ENCODE measurements around the gene COQ10A. TPM values are rescaled to one million over a fixed set of nuclear protein-coding genes. Genes with fewer than 3 reads are reported as not detected.

COQ10A gene
- total and polyA plus RNA-seq, 10 of the 15 experiments (the other 5 are each of a cell fraction or from before 2014, with no cell fraction given), result 3.3 to 19.5 (median 6.9) TPM

DNA sequence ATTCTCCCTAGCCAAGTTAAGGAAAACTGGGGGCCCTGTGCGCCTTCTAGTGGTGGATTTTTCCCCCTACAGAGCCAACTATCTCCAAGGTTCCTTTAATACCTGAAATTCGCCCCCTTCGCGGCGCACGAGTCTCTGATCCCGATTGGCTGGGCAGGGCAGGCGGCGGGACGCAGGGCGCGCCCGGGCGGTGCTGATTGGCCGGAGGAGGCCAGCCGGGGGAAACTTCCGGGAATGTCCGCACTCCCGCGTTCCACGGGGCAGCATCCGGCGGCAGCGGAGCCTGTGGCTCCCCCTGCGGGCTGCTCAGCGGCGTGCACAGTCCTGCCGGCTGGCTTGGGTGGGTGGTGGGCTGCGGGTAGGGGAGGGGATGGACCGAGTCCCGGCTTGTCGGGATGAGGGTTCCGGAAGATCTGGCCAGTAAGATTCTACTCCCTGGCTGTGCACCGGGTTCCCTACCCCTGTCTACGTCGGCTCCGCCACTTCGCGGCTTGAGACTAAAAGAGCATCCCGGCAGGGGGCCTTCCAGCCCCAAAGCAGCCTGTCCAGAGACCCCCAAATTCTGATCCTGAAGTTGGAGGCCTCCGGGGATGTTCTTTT lies 42.5 kb upstream of the COQ10A start, which contains the start of gene NABP2 (continued):
- TF ChIP-seq EP300 (IDR thresholded peaks at IDR 0.05; ENCODE audit: borderline replicate concordance in 1 of 2, control insufficient read depth in 1 of 2, low read depth in 2 of 2, low read length in 2 of 2) (0 out of 4 replicates have a peak, but pooled peaks of 1 of the 2 experiments have one; percentile 7), MEF2B (IDR thresholded peaks at IDR 0.05; ENCODE audit: partially characterized antibody, poor library complexity, severe bottlenecking) (no peak), RUNX3 (IDR thresholded peaks at IDR 0.05; ENCODE audit: low read length) (0 out of 2 replicates have a peak, but pooled peaks have one; percentile 4), KLF5 (IDR thresholded peaks at IDR 0.05; ENCODE audit: partially characterized antibody) (peak; percentile 73), TCF3 (IDR thresholded peaks at IDR 0.05; ENCODE audit: borderline replicate concordance, insufficient read depth, low read depth, low read length) (no peak), ETV6 (conservative IDR thresholded peaks at IDR 0.05 in 1 of 2, IDR thresholded peaks at IDR 0.05 in 1 of 2; ENCODE audit: borderline replicate concordance in 1 of 2, low read depth in 1 of 2) (no peak), MYB (IDR thresholded peaks at IDR 0.05; ENCODE audit: borderline replicate concordance, low read depth, low read length) (no peak), ZNF274 (IDR thresholded peaks at IDR 0.05; ENCODE audit: insufficient read depth, insufficient read length) (no peak), RCOR1 (conservative IDR thresholded peaks at IDR 0.05; ENCODE audit: low read depth, low read length) (no peak), NRF1 (conservative IDR thresholded peaks at IDR 0.05; ENCODE audit: low read depth, low read length) (no peak), ASH2L (IDR thresholded peaks at IDR 0.05; ENCODE audit: borderline replicate concordance, low read depth) (no peak), MTA2 (IDR thresholded peaks at IDR 0.05; ENCODE audit: low read depth) (peak; percentile 31; the same call in 1 of the 2 replicates), ZSCAN29 (IDR thresholded peaks at IDR 0.05) (peak; percentile 96), RAD21 (IDR thresholded peaks at IDR 0.05; ENCODE audit: insufficient read depth, low read depth, low read length) (peak; percentile 49; the same call in 1 of the 2 replicates), POLR2AphosphoS5 (IDR thresholded peaks at IDR 0.05; ENCODE audit: low read length) (peak; percentile 29; the same call in 1 of the 2 replicates), NFYA (IDR thresholded peaks at IDR 0.05; ENCODE audit: borderline replicate concordance, low read depth, low read length) (no peak; the same call in 1 of the 2 replicates)
- TF ChIP-seq, protein P1, sequence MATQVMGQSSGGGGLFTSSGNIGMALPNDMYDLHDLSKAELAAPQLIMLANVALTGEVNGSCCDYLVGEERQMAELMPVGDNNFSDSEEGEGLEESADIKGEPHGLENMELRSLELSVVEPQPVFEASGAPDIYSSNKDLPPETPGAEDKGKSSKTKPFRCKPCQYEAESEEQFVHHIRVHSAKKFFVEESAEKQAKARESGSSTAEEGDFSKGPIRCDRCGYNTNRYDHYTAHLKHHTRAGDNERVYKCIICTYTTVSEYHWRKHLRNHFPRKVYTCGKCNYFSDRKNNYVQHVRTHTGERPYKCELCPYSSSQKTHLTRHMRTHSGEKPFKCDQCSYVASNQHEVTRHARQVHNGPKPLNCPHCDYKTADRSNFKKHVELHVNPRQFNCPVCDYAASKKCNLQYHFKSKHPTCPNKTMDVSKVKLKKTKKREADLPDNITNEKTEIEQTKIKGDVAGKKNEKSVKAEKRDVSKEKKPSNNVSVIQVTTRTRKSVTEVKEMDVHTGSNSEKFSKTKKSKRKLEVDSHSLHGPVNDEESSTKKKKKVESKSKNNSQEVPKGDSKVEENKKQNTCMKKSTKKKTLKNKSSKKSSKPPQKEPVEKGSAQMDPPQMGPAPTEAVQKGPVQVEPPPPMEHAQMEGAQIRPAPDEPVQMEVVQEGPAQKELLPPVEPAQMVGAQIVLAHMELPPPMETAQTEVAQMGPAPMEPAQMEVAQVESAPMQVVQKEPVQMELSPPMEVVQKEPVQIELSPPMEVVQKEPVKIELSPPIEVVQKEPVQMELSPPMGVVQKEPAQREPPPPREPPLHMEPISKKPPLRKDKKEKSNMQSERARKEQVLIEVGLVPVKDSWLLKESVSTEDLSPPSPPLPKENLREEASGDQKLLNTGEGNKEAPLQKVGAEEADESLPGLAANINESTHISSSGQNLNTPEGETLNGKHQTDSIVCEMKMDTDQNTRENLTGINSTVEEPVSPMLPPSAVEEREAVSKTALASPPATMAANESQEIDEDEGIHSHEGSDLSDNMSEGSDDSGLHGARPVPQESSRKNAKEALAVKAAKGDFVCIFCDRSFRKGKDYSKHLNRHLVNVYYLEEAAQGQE (IDR thresholded peaks at IDR 0.05; ENCODE audit: low read depth, low read length), result no peak
- TF ChIP-seq, protein P2, sequence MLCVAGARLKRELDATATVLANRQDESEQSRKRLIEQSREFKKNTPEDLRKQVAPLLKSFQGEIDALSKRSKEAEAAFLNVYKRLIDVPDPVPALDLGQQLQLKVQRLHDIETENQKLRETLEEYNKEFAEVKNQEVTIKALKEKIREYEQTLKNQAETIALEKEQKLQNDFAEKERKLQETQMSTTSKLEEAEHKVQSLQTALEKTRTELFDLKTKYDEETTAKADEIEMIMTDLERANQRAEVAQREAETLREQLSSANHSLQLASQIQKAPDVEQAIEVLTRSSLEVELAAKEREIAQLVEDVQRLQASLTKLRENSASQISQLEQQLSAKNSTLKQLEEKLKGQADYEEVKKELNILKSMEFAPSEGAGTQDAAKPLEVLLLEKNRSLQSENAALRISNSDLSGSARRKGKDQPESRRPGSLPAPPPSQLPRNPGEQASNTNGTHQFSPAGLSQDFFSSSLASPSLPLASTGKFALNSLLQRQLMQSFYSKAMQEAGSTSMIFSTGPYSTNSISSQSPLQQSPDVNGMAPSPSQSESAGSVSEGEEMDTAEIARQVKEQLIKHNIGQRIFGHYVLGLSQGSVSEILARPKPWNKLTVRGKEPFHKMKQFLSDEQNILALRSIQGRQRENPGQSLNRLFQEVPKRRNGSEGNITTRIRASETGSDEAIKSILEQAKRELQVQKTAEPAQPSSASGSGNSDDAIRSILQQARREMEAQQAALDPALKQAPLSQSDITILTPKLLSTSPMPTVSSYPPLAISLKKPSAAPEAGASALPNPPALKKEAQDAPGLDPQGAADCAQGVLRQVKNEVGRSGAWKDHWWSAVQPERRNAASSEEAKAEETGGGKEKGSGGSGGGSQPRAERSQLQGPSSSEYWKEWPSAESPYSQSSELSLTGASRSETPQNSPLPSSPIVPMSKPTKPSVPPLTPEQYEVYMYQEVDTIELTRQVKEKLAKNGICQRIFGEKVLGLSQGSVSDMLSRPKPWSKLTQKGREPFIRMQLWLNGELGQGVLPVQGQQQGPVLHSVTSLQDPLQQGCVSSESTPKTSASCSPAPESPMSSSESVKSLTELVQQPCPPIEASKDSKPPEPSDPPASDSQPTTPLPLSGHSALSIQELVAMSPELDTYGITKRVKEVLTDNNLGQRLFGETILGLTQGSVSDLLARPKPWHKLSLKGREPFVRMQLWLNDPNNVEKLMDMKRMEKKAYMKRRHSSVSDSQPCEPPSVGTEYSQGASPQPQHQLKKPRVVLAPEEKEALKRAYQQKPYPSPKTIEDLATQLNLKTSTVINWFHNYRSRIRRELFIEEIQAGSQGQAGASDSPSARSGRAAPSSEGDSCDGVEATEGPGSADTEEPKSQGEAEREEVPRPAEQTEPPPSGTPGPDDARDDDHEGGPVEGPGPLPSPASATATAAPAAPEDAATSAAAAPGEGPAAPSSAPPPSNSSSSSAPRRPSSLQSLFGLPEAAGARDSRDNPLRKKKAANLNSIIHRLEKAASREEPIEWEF (IDR thresholded peaks at IDR 0.05; ENCODE audit: insufficient replicate concordance, low read depth, low read length), result no peak
- TF ChIP-seq, protein P3, sequence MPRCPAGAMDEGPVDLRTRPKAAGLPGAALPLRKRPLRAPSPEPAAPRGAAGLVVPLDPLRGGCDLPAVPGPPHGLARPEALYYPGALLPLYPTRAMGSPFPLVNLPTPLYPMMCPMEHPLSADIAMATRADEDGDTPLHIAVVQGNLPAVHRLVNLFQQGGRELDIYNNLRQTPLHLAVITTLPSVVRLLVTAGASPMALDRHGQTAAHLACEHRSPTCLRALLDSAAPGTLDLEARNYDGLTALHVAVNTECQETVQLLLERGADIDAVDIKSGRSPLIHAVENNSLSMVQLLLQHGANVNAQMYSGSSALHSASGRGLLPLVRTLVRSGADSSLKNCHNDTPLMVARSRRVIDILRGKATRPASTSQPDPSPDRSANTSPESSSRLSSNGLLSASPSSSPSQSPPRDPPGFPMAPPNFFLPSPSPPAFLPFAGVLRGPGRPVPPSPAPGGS (IDR thresholded peaks at IDR 0.05; ENCODE audit: borderline replicate concordance, insufficient read depth, low read depth, low read length, poor library complexity, severe bottlenecking), result no peak
